ENCODE data around the gene ANKRD13A. TPM values are rescaled to one million over a fixed set of nuclear protein-coding genes. Genes with fewer than 3 reads are reported as not detected.

ANKRD13A gene
- total RNA-seq, 1 experiment from 2014 or later, result 19.9 TPM

DNA sequence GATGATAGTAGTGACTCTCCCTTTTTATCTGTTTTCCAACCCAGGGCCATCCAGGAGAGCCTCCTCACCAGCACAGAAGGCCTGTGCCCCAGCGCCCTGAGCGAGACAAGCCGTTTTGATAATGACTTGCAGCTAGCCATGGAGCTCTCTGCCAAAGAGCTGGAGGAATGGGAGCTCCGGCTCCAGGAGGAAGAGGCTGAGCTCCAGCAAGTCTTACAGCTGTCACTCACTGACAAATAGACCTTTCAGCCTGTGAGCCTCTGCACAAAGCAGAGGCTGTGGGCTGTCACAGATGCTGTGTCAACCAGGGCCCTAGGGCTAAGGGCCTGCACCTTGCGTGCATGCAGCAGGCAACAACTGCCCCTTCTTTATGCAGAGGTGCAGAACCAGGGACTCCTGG, 38.1 kb downstream of the ANKRD13A start:
- H3K4me3 ChIP-seq (replicated peaks in 1 of 2; ENCODE audit: low read depth in 1 of 2, low read length in 2 of 2), result no peak overlapping the region
- no peaks in the 10 kb centered on the region for H3K9me2 ChIP-seq (ENCODE audit: insufficient read depth)
- peaks cover 8% of the 10 kb centered on the region; the same call in 1 of the 2 replicates for H3K79me2 ChIP-seq (ENCODE audit: insufficient read depth, low read length)
- CTCF ChIA-PET, result interaction anchor here (1.1 kb wide), 1 partner anchor 192 kb away, joined by 3 read pairs; no protein-coding TSS in a partner anchor
- no peak for TF ChIP-seq SP1 (IDR thresholded peaks at IDR 0.05; ENCODE audit: low read depth)
- TF ChIP-seq YY1 (IDR thresholded peaks at IDR 0.05; ENCODE audit: extremely low read depth, insufficient replicate concordance, low read depth, low read length), result no peak
- no peak for TF ChIP-seq EZH2phosphoT487 (IDR thresholded peaks at IDR 0.05; ENCODE audit: borderline replicate concordance)
- TF ChIP-seq POLR2A (IDR thresholded peaks at IDR 0.05; ENCODE audit: borderline replicate concordance, extremely low read depth, insufficient read depth, insufficient read length), result no peak
- no peak for TF ChIP-seq ZNF274 (IDR thresholded peaks at IDR 0.05; ENCODE audit: low read depth, low read length)
- no peak for TF ChIP-seq RAD21 (IDR thresholded peaks at IDR 0.05; ENCODE audit: low read depth)
- TF ChIP-seq SRF (IDR thresholded peaks at IDR 0.05; ENCODE audit: low read depth), result no peak
- no peak for TF ChIP-seq CBX3 (IDR thresholded peaks at IDR 0.05; ENCODE audit: low read depth)
- no peak for TF ChIP-seq EGR1 (IDR thresholded peaks at IDR 0.05; ENCODE audit: low read depth)
- TF ChIP-seq JUND (IDR thresholded peaks at IDR 0.05), result no peak
- no peak for TF ChIP-seq ZFX (IDR thresholded peaks at IDR 0.05)
- TF ChIP-seq, protein P1, sequence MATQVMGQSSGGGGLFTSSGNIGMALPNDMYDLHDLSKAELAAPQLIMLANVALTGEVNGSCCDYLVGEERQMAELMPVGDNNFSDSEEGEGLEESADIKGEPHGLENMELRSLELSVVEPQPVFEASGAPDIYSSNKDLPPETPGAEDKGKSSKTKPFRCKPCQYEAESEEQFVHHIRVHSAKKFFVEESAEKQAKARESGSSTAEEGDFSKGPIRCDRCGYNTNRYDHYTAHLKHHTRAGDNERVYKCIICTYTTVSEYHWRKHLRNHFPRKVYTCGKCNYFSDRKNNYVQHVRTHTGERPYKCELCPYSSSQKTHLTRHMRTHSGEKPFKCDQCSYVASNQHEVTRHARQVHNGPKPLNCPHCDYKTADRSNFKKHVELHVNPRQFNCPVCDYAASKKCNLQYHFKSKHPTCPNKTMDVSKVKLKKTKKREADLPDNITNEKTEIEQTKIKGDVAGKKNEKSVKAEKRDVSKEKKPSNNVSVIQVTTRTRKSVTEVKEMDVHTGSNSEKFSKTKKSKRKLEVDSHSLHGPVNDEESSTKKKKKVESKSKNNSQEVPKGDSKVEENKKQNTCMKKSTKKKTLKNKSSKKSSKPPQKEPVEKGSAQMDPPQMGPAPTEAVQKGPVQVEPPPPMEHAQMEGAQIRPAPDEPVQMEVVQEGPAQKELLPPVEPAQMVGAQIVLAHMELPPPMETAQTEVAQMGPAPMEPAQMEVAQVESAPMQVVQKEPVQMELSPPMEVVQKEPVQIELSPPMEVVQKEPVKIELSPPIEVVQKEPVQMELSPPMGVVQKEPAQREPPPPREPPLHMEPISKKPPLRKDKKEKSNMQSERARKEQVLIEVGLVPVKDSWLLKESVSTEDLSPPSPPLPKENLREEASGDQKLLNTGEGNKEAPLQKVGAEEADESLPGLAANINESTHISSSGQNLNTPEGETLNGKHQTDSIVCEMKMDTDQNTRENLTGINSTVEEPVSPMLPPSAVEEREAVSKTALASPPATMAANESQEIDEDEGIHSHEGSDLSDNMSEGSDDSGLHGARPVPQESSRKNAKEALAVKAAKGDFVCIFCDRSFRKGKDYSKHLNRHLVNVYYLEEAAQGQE (IDR thresholded peaks at IDR 0.05; ENCODE audit: low read depth), result no peak
- TF ChIP-seq EZH2 (IDR thresholded peaks at IDR 0.05), result no peak
- no peak for TF ChIP-seq SIN3A (IDR thresholded peaks at IDR 0.05; ENCODE audit: low read depth)
- TF ChIP-seq, protein P2, sequence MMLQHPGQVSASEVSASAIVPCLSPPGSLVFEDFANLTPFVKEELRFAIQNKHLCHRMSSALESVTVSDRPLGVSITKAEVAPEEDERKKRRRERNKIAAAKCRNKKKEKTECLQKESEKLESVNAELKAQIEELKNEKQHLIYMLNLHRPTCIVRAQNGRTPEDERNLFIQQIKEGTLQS (IDR thresholded peaks at IDR 0.05), result no peak
- TF ChIP-seq, protein P3, sequence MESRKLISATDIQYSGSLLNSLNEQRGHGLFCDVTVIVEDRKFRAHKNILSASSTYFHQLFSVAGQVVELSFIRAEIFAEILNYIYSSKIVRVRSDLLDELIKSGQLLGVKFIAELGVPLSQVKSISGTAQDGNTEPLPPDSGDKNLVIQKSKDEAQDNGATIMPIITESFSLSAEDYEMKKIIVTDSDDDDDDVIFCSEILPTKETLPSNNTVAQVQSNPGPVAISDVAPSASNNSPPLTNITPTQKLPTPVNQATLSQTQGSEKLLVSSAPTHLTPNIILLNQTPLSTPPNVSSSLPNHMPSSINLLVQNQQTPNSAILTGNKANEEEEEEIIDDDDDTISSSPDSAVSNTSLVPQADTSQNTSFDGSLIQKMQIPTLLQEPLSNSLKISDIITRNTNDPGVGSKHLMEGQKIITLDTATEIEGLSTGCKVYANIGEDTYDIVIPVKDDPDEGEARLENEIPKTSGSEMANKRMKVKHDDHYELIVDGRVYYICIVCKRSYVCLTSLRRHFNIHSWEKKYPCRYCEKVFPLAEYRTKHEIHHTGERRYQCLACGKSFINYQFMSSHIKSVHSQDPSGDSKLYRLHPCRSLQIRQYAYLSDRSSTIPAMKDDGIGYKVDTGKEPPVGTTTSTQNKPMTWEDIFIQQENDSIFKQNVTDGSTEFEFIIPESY (IDR thresholded peaks at IDR 0.05; ENCODE audit: extremely low read depth, insufficient replicate concordance, low read length), result no peak
- no peak for TF ChIP-seq CEBPB (IDR thresholded peaks at IDR 0.05; ENCODE audit: low read depth)
- peaks cover 7 to 13% of the 10 kb centered on the region in 2 experiments; a peak in 3 of 4 replicates for H3K36me3 ChIP-seq (ENCODE audit: control insufficient read depth in 1 of 2, insufficient read depth in 2 of 2, low read length in 2 of 2)
- H3K27me3 ChIP-seq (ENCODE audit: insufficient read depth, low read length), result no peaks in the 10 kb centered on the region
- H2AFZ ChIP-seq (ENCODE audit: low read depth, low read length, poor library complexity, severe bottlenecking), result no peak overlapping the region
- no peak overlapping the region for H3K9ac ChIP-seq (ENCODE audit: low read length)
- H4K20me1 ChIP-seq (ENCODE audit: insufficient read depth), result no peaks in the 10 kb centered on the region
- no peak overlapping the region for H3K27ac ChIP-seq (ENCODE audit: low read depth, low read length)
- H3K4me1 ChIP-seq (ENCODE audit: control insufficient read depth in 1 of 2, insufficient read depth in 2 of 2, low read length in 2 of 2), result peaks cover 12 to 13% of the 10 kb centered on the region in 2 experiments
- no TSS peak for BruUV-seq (replicated peaks)
- no peaks in the 10 kb centered on the region for H3K9me3 ChIP-seq (ENCODE audit: control insufficient read depth in 1 of 2, insufficient read depth in 1 of 2, low read depth in 1 of 2, low read length in 2 of 2)
- RAD21 ChIA-PET (ENCODE audit: low non-redundant PET in 1 of 2, low total read pairs in 2 of 2, uncharacterized antibody in 2 of 2, unreplicated experiment in 2 of 2), result no interaction called here
- H3K4me2 ChIP-seq (ENCODE audit: low read length), result no peak overlapping the region
- ATAC-seq (no peak), DNase-seq (ENCODE audit: low read depth, low spot score) (no peak)
- POLR2A ChIA-PET, result no interaction called here
- intact Hi-C loops (cut with micrococcal nuclease), result loop anchor here (5.0 kb wide), 1 partner anchor 185 kb away; no protein-coding TSS in a partner anchor
